Stimulated activated CD4-positive, alpha-beta T cell treated with anti-CD3 and anti-CD28 coated beads, Interleukin-15, amount 100 ng/mL, for 48 hours (primary cell): ENCODE results near the gene KRTAP3-1.
"Not testable (repeated sequence)": the region's sequence is repeated elsewhere in the genome, so short reads cannot be mapped to it uniquely, and the experiment has no call there.

Experiments used
- DNase-seq, 2 donors: peaks; one replicate each; pipeline ENCODE4 v3.0.0-alpha.2; 2020; ENCODE audit warnings: low read depth in 2 of 2

Gene KRTAP3-1

DNA sequence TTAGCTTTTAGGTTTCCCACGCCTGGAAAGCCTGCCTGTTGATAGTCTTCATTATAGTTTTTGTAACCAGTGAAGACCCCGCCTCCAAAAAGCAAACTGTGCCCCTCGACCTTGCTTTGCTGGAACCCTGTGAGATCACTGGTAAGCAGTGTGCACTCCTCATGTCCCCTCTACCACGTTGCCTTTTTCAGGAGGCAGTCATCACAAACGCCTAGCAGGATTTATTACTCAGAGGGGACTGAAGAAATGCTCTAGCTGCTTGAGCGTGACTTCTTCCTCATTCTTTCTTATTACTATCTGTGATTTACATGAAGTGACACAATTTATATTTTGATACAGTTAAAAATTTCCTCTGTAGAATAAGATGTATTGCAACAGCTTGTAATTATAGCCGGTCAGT, 6.5 kb upstream of the KRTAP3-1 start:
- no peak for DNase-seq

DNA sequence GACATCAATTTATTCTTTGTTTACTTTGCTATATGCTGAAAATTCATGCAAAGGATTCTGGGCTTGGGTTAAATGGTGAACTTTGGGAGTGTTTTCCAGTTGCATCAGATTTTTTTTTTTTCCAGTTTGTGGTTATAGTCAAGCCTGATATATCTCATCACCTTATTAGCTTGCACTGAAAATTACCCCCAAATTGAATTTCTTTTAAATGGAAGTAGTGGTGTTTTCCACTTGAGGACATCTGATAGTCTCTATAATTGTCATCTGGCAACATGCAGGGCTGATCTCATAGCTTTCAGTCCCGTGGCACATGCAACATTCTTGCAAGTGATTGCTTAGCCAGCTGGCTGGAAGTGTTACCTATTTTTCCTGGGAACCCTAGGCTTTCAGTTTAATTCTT, 4.7 kb upstream of the KRTAP3-1 start:
- no peak for DNase-seq

DNA sequence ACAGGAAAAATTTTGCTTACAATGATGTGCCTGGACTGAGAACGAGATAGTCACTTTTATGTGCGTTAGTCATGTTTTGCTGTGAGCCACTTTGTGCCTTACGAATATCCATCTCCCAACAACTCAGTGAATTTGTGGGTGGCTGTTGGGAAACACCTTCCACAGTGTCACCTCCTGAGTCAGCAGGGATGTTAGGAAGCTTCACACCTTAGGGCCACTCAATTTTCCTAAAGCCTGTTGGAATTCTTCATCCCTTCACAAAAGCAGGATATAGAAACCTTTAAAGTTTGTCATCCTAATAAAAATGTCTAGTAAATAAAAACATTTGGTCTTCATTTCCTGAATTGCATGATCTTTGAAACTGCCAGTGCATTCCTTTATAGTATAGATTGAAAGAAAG, 4.3 kb upstream of the KRTAP3-1 start:
- no peak for DNase-seq

DNA sequence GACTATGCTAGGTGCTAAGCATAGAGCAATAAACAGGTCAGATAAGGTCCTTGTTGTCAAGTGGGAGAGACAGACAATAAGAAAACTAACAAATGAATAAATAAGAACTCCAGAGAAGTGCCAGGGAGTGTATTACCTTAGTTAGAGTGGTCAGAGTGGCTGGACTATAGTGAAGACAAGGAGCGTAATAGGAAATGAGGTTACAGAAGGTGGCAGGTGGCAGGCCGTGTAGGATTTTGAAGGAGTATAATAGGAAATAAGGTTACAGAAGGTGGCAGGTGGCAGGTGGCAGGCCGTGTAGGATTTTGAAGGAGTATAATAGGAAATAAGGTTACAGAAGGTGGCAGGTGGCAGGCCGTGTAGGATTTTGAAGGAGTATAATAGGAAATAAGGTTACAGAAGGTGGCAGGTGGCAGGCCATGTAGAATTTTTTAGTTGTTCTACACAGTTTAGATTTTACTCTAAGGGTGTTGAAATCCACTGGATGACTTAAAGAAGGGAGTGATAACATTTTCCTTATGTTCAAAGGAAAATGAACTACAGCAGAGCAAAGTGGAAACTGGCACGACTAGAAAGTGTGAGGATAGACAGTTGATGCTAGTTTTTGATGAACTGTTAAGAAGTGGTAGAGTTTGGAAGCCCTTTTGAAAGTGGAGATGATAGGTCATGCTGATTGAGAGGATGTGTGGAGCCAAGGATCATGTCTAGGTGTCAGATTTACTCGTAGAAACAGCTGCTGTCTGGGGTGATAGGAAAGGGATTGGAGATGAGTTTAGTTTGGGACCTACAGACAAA, 3.6 kb upstream of the KRTAP3-1 start:
- DNase-seq, result no peak

DNA sequence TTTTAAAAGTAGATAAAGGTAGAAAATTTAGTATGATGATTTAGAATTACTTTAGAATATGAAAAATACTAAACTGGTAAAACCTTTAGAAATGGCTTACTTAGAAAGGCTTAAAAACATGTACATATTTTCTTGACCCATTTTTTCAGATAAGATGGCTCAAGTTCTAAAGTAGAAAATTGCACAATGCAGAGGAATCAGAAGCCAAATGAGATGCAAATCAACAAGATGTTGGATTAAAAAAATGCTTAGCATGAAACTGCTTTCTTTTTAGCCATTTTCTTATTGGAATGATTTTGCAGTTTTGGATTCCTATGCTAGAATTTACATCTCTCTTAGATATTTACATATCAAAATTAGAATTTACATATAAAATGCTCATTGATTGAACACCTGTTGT, 1.5 kb upstream of the KRTAP3-1 start:
- no peak for DNase-seq

DNA sequence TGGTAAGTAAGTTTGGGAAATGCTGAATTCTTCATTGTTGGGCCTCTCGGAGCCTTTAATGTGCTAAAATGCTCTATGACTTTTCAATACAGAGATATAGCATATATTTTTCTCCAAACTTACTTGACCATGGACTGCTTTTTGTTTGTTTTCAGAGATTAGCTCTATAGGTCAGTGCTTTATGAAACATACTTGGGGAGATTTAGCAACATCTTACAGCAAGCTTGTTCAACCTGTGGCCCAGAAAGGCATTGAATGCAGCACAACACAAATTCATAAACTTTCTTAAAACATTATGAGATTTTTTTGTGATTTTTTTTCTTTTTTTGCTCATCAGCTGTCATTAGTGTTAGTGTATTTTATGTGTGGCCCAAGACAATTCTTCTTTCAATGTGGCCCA, 1.0 kb upstream of the KRTAP3-1 start:
- no peak for DNase-seq

DNA sequence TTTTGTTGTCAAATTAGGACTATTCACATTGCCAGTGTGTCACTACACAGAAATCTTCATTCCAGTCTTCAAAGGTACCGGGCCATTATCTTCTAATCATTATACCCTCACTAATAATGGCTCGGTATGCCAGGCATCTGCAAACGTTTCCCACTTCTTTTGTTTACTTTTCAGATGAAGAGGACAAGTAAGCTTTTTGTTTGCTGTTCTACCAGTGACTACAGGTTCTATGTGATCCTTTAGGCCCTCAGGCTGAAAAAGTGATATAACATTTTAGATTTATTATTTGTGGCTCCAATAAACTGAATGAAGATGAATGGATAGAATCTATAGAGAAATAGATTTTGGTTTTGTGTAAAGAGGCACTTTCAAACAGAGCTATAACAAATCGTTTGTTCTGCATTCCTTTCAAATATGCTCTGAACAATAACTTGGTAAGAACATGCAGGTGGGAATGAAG, 403 bp upstream of the KRTAP3-1 start:
- no peak for DNase-seq

DNA sequence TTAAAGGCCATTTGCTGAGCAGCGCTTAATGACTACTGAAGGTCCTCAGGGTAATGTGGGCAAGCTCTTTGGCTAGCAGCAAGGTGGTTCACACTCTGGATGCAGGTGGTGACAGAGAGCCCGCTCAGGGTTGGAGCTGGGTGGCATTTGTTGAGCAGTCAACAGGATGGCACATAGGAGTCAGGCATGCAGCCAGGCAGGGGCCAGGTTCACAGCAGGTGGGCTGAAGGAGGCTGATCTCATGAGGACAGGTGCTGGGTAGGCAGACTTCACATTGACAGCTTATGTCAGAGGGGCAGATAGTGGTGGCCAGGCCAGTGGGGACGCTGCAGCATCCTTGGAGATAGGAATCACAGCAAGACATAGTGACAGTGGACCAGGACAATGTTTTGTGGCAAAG, 4.5 kb downstream of the KRTAP3-1 start:
- DNase-seq, result no peak

DNA sequence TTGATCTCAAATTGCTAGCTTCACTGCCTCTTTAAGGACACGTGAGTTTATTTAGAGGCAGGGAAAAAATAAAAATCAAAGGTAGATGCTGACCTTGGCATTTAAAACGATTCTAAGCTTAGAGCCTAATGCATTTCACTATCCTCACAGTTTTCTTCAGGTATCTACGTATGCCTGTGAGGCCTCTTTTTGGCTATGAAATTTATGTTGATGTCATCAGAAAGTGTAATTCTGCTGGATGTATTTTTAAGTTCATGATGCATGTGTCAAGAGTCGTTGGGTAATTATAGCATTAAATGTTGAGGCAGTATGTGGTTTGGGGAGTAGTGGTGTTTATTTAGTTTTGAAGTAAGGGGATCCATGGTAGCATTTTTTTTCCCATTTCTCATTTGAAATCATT, 5.0 kb downstream of the KRTAP3-1 start:
- no peak for DNase-seq

DNA sequence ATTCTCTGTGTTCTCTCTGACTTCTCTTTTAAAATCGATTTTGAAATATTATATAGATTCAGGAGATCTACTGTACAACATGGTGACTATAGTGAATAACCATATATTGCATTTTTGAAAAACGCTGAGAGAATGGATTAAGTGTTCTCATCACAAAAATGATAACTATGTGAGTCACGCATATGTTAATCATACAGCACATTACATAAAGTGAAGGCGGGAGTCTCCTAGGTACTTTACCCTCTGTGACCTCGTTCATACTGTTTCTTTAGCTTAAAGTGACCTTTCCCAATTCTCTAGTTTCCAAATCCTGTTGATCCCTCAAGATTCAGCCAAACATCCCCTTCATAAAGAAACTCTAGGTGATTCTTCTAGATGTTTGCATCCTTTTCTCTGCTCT, 6.1 kb downstream of the KRTAP3-1 start:
- DNase-seq, result no peak

DNA sequence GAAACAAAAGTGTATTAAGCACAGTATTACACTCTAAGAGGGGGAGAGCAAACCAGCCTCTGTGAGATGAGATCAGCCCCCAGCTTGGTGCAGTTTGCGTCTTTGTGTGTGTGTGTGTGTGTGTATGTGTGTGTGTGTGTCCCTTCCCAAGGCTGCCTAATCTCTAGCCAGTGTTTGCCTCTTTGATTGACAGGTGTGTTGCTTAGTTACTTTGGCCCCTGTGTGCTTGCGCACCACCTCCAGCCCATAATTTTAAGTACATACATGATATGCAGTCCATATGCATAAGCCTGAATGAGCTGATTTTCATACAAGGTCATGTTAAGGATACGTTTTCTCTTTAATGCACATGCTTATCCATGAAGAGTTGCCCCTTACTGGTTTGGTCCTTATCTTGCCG, 7.1 kb downstream of the KRTAP3-1 start:
- no peak for DNase-seq

DNA sequence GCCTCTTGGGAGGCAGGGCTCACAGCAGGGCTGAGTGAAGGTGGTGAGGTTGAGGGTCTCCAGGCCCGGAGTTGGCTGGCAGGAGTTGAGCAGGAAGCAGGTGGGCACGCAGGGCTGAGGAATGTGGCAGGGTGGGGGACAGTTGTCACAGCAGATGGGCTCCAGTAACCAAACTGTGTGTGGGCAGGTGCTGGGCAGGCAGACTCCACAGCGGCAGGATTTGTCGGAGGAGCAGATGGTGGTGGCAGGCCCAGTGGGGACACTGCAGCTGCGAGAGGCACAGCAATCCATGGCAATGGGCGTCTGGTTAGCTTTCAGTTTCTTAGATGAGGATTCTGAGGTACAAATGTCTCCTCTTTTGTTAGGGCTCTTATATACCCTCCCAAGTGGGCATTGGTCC, 9.4 kb downstream of the KRTAP3-1 start, which contains the start of gene KRTAP3-2:
Gene KRTAP3-2 (minus strand): TSS at position 344 of the 400 bp plus-strand sequence. CDS start 53 bp downstream, at position 291.
- not testable (repeated sequence) for DNase-seq

DNA sequence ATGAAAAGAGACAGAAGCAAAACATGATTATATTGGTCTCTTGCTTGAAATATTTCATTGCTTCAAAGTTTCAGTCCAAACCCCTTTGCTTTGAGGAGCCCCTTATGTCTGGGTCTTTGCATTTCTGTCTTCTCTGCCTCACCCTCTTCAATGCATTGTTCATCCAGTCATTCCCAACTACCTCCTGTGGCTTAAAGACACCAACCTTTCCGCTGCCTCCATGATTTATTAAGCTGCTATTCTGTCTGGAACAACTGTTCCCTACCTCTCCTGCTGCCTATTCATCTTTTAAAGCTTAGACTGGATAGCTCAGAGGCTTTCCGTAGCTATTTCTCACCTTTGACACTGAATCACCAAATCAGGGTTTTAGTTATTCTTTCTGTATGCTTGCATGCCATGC, 11.6 kb downstream of the KRTAP3-1 start:
- no peak for DNase-seq

DNA sequence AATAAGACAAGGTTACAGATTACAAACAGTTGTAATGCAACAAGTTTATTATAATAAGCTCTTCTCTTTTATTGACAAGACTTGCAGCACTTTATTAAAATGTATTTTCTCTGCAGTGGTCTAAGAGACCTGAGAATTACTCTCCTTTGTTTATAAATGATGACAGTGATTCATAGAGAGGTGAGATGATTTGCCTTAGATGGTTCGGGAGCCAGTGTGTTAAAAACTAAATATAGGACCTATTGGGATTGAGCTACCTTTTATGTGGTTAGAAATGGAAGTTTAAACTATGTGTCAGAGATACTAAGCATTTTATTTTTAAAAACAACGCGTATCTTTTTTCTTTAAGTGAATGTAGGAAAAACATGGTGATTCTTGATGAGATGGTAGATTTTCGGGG, 12.1 kb downstream of the KRTAP3-1 start:
- no peak for DNase-seq

DNA sequence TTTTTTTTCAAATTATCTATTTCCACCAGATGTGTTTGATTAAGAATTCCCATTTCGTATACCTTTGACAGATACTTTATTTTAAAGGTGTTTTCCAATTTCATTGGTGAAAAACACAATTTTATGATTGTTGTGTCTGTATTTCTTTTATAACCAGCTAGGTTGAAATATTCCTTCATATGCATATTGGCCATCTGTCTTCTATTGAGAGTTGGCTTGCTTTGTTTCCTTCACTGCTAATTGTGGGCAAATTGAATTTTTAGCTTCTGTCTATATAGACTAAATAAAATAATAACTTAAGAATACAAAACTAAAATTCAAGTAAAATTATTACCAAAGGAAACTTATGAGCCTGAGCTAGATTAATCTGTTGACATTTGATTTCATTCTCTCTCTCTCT, 13.8 kb downstream of the KRTAP3-1 start:
- DNase-seq, result no peak

DNA sequence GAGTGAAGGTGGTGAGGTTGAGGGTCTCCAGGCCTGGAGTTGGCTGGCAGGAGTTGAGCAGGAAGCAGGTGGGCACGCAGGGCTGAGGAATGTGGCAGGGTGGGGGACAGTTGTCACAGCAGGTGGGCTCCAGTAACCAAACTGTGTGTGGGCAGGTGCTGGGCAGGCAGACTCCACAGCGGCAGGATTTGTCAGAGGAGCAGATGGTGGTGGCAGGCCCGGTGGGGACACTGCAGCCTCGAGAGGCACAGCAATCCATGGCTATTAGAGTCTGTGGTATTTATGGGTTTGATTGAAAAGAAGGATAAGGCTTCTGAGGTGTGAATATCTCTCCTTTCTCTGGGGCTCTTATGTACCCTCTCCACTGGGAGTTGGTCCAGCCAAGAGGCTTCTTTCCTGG, 15.1 kb downstream of the KRTAP3-1 start, which contains the start of gene KRTAP3-3:
Gene KRTAP3-3 (minus strand): TSS at position 326 of the 400 bp plus-strand sequence. CDS start 67 bp downstream, at position 259.
- DNase-seq, result no peak

DNA sequence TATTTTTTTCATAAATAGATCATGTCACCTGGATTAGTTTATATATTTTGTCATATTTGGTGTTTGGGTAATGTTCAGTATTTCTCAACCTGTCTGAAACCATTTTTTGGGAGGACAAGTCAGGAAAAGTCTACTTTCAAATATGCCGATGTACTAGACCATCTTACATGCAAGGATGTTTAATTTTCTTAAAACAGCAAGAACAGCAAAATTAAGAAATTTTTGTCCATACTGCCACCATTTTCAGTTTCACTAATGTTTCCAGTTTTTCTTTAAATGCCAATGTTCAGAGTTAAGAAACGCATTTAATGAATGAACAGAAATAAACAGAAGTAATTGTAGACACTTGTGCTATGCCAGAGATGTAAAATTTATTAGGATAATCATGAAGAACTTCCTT, 15.8 kb downstream of the KRTAP3-1 start:
- no peak for DNase-seq

DNA sequence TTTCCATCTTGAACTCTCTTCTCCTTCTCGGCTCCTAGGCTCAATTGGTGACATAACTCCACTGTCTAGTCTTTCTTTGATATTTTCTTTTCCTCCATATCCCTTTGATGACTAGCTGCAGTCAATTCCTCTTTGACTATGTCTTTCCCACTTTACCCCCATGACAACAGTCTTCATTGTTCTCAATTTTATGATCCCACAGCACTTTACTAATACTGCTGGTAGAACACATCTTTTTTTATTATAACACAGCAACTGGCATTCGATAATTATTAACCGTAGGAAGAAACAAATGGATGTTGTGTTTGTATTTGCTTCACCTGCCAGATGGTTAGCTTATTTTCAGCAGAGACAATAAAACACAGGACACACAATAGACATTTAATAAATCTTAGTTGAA, 16.3 kb downstream of the KRTAP3-1 start:
- no peak for DNase-seq

DNA sequence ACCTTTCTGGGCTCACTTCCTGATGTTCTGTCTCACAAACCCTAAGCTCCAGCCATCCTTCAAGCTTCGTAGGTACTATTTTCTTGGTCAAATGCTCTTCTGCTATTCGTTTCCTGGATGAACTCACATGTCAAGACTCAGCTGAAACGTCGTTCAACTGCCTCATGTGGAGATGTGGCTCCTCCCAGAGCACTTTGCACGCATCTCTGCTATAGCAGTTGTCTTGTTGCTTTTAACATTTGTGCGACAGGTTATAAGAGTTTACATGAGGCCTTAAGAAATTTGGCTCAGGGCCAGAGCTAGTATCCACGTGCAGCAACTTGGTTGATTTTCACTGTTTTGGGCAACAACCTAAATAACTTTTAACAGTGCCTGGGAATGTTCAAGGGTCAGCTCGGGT, 22.0 kb downstream of the KRTAP3-1 start:
- DNase-seq, result no peak

DNA sequence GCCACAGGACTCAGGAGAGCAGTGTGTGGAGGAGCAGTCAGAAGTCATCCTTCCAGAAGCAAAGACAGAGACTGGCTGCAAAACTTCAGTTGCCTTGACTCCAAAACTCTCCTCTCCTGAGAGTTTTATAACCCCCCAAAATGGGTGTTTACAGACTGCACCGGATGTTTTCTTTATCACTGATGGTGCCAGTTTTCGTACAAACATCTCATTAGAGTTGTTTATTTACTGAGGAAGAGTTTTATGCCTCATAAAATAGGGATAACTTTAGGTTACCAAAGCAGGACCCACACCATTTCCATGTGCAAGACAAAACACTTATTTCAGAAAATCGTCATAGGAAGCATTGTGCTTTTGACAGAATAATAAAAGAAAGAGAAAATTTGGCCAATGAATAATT, 24.7 kb downstream of the KRTAP3-1 start, which contains the start of gene KRT40:
Gene KRT40 (minus strand): TSS at position 101 of the 400 bp plus-strand sequence. CDS start 53 bp downstream, at position 48.
- no peak for DNase-seq

DNA sequence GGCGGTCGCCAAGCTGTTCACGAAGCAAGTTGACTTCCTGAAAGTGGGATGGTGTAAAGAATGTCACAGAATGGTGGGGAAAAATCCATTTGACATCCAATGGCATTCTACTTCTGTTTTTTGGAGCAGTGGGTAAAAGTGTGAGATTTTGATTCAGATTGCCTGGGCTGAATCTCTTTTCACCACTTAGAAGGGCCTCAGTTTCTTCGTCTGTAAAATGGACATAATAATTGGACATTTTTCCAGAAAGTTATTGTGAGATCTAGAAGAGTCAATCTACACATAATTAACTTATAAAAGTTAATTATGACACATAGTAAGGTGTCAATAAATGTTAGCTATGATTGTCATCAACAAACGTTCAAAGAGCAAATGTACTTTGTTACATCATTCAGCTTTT, 27.8 kb downstream of the KRTAP3-1 start:
- DNase-seq, result no peak

DNA sequence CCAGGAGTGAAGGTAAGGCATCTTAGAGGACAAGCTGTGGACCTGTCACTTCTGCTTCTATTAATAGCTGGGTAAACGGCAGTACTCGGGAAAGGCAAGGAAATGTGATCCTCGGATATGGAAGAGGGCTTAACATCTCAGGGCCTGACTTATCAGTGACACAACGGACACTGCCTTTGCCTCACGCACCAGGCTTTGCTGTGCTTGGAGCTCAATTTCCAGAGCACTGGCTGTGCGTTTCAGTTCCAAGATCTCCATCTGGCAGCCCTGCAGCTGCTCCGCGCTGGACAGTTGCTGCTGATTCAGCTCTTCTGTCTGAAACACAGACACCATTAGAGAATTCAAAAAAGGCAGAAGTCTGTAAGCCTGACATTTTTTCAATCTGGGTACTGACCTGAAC, 28.3 kb downstream of the KRTAP3-1 start:
- DNase-seq, result no peak

DNA sequence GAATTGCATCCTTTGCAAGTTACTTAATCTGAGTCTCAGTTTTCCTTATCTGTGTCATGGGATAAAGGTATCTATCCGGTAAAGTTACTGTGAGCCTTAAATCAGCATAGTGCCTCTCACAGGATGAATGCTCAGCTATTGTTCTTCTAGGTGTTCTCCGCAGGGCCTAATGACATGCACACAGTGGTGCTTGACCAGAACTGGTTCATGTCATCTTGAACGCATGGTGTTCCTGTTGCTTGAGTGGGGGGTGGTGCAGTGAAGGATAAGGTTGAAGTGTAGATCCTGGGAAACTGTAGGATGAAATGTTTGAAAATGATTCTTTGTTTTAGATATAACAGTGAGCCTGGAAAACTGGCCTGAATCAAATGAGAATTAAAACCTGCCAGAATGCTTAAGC, 28.8 kb downstream of the KRTAP3-1 start:
- DNase-seq, result no peak
